Prostate gland (tissue), 2 donors: Measurements from ENCODE around the gene SIGLEC8.
"Not testable (repeated sequence)": the region's sequence is repeated elsewhere in the genome, so short reads cannot be mapped to it uniquely, and the experiment has no call there.

ENCODE experiments used
- CTCF ChIP-seq, 4 experiments: fragments of 200-600 bp in 2 of 4; fragments of 450-650 bp in 2 of 4; sonication (generic) in 2 of 4; IDR thresholded peaks; 1 replicate in 3 of 4; 2 replicates in 1 of 4; pipeline ENCODE4 v1.5.1; 2016 to 2019; ENCODE audit warnings: antibody characterized with exemption in 4 of 4, mild to moderate bottlenecking in 2 of 4, moderate library complexity in 2 of 4
- POLR2A ChIP-seq: fragments of 450-650 bp; IDR thresholded peaks from one replicate; pipeline ENCODE4 v1.6.1; 2016; ENCODE audit warnings: antibody characterized with exemption, mild to moderate bottlenecking
- POLR2AphosphoS5 ChIP-seq: sonication (generic); formaldehyde crosslinking; IDR thresholded peaks from one replicate; pipeline ENCODE4 v1.6.1; 2017; ENCODE audit warnings: antibody characterized with exemption

- not testable (repeated sequence) for TF ChIP-seq POLR2AphosphoS5; POLR2A; CTCF (IDR thresholded peaks at IDR 0.05)
These were observed 10.7 kb downstream of the SIGLEC8 start for GRCh38 chr19:51447510-51447909.
